ENCODE data around the gene PIK3R6.
A peak's percentile ranks its signal among the peaks of the same experiment; 100 is the strongest.
"Not testable (repeated sequence)": the region's sequence is repeated elsewhere in the genome, so short reads cannot be mapped to it uniquely, and the experiment has no call there.

Gene PIK3R6

DNA sequence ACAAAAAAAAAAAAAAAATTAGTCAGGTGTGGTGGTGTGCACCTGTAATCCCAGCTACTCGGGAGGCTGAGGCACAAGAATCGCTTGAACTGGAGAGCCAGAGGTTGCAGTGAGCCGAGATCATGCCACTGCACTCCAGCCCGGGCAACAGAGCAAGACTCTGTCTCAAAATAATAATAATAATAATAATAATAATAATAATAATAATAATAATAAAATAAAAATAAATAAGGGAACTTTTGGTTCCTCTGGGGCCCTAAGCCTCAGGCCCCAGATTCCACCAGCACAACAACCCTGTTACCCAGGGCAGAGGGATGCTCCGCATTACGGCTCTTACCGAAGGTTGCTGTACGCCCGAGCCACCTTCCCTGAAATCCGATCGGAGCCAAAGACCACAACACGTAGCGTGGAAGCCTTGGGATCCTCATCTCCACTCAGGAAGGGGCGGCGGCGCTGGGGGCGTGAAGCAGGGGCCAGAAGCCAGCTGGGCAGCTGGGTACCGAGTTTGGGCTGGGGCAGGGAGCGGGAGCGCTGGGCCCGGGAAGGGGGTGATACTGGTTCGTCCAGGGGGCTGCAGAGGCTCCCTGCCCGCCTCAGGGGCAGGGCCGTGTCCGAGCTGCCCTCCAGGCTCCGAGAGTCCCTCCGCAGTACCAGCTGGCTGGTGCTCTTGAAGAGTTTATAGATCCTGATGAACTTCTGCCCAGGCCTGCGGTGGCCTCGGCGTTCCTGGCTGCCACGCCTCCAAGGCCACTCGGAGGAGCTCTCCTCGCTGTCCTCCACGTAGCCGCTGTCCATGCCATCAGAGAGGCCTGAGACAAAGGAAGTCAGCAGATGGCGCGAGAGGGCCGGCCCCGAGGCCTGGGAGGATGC, 20.6 kb upstream of the PIK3R6 start:
- DNase-seq, result no peak
- Mint-ChIP-seq H3K4me3 (no peak overlapping the region), H3K9me3 (no peaks in the 10 kb centered on the region), H3K4me1 (ENCODE audit: low read depth) (peaks cover 13% of the 10 kb centered on the region), H3K36me3 (ENCODE audit: low read depth) (peaks cover 71% of the 10 kb centered on the region), H3K27ac (no peak overlapping the region), H3K27me3 (no peaks in the 10 kb centered on the region)

DNA sequence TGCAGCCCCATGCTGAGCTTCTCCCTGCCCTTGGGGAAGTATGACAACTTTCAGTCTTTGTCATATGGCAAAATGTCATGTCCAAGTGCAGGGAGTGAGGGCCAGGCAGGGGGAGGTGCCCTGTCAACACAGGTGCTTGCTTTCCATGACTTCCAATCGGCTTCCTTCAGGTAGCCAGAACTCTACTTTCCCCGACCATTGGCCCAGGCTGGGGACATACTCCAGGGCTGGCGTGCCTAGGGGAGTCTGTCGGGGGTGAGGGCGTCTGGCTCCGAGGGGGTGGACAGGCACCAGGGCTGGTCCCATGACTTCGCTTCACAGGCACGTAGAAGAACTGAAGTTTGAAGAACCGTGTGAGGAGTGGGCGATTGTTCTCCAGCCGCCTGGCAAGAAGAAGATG, 19.8 kb upstream of the PIK3R6 start:
- DNase-seq, result peak; percentile 27
- Mint-ChIP-seq H3K9me3 (no peaks in the 10 kb centered on the region), H3K36me3 (ENCODE audit: low read depth) (peaks cover 70% of the 10 kb centered on the region), H3K27me3 (no peaks in the 10 kb centered on the region), H3K4me1 (ENCODE audit: low read depth) (peaks cover 6% of the 10 kb centered on the region), H3K27ac (no peak overlapping the region), H3K4me3 (no peak overlapping the region)

DNA sequence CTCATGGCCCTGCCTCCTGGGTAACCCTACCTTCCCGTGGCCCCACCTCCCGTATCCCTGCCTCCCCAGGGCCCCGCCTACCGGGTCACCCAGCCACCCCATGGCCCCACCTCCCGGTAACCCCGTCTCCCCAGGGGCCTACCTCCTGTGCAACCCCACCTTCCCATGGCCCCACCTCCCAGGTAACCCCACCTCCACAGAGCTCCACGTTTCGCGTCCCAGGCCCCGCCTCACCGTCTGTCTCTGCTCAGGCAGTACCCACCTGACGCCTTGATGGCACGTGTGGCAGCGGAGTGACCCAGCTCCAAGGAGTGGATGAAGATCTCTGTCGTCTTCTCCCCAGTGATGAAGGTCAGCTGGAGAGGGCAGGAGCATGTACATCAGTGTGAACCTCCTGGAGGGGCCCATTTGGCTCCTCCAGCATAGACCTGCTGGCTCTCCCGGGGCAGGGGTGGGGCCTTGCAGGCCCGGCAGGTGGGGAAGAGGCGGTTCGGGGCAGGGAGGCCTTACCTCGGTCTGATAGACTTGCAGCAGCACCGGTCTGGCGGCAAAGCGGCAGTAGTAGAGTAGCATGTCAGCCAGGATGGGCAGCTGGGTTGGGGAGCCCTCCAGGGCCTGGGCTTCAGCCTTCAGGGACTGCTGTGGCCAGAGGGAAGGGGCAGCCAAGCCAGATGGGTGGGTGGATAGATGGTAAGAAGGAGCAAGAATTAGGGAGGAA, 18.7 kb upstream of the PIK3R6 start:
- Mint-ChIP-seq H3K4me1 (ENCODE audit: low read depth) (no peaks in the 10 kb centered on the region), H3K27ac (peak overlapping the region; percentile 38), H3K4me3 (no peak overlapping the region), H3K9me3 (no peaks in the 10 kb centered on the region), H3K27me3 (no peaks in the 10 kb centered on the region), H3K36me3 (ENCODE audit: low read depth) (peaks cover 73% of the 10 kb centered on the region)
- DNase-seq, result no peak

DNA sequence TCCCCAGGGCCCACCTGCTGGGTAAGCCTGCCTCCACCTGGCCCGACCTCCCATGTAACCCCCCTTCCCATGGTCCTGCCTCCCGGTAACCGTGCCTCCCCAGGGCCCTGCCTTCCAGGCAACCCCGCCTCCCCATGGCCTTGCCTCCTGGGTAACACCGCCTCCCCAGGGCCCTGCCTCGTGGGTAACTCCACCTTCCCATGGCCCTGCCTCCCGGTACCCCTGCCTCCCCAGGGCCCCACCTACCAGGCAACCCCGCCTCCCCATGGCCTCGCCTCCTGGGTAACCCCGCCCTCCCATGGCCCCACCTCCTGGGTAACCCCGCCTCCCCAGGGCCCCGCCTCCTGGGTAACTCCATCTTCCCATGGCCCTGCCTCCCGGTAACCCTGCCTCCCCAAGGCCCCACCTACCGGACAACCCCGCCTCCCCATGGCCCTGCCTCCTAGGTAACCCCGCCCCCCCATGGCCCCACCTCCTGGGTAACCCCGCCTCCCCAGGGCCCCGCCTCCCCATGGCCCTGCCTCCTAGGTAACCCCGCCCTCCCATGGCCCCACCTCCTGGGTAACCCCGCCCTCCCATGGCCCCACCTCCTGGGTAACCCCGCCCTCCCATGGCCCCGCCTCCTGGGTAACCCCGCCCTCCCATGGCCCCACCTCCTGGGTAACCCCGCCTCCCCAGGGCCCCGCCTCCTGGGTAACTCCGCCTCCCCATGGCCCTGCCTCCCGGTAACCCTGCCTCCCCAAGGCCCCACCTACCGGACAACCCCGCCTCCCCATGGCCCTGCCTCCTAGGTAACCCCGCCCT, 17.9 kb upstream of the PIK3R6 start:
- H3K27me3 Mint-ChIP-seq; H3K4me3 Mint-ChIP-seq; H3K27ac Mint-ChIP-seq; H3K9me3 Mint-ChIP-seq; H3K4me1 Mint-ChIP-seq (ENCODE audit: low read depth): not testable (repeated sequence)
- DNase-seq, result peak; percentile 56
- peaks cover 78% of the 10 kb centered on the region for H3K36me3 Mint-ChIP-seq (ENCODE audit: low read depth)

DNA sequence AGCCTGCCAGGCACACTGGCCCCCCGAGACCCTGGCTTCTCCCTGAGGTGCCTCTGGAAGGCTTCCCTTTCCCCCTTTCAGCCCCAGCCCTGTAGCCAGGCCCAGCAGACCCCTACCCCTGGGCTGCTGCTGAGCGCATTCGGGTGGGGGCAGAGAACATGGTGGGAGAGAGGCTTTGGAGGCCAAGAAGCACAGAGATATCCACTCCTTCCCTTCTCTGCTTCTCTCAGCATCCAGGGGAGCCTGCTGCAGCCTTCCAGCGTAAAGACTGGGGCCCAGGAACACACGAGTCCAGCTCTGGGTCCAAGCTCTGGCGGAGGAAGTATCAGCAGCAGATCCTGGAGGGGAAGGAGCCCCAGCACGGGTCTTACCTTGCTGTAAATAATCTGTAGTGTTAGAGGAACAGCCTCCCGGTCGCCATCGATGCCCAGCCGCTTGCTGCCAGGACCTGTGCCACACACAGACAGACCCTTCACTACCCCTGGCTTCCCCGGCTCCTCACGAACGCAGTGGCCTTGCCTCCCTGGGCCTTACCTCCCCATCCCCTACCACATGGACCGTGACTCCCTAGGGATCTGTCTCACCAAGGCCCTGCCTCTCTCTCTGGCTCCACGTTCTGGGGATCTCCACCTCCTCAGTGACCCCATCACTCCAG, 17.0 kb upstream of the PIK3R6 start:
- H3K27ac Mint-ChIP-seq, result peak overlapping the region; percentile 47
- no peaks in the 10 kb centered on the region for H3K27me3 Mint-ChIP-seq
- no peaks in the 10 kb centered on the region for H3K4me1 Mint-ChIP-seq (ENCODE audit: low read depth)
- peaks cover 77% of the 10 kb centered on the region for H3K36me3 Mint-ChIP-seq (ENCODE audit: low read depth)
- H3K9me3 Mint-ChIP-seq, result no peaks in the 10 kb centered on the region
- no peak overlapping the region for H3K4me3 Mint-ChIP-seq
- no peak for DNase-seq

DNA sequence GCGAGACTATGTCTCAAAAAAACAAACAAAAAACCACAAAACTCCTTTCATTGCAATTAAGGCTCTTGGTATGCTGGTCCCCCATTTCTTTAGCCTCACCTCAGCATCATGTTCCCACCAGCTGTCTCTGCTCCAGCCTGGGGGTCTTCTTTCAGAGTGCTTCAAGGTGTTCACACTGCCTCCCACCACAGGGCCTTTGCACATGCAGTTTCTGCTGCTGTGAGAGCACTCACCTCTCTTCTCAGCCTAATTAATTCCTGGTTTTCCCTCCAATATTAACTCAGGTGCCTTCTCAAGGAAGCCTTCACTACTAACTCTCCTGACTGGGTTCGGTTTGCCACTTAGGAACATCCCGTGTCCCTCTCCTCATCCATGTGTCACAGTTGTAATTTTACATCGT, 15.9 kb upstream of the PIK3R6 start:
- no peaks in the 10 kb centered on the region for H3K9me3 Mint-ChIP-seq
- no peaks in the 10 kb centered on the region for H3K4me1 Mint-ChIP-seq (ENCODE audit: low read depth)
- H3K36me3 Mint-ChIP-seq (ENCODE audit: low read depth), result peaks cover 79% of the 10 kb centered on the region
- no peak overlapping the region for H3K4me3 Mint-ChIP-seq
- DNase-seq, result peak; percentile 20
- peak overlapping the region; percentile 6 for H3K27ac Mint-ChIP-seq
- no peaks in the 10 kb centered on the region for H3K27me3 Mint-ChIP-seq

DNA sequence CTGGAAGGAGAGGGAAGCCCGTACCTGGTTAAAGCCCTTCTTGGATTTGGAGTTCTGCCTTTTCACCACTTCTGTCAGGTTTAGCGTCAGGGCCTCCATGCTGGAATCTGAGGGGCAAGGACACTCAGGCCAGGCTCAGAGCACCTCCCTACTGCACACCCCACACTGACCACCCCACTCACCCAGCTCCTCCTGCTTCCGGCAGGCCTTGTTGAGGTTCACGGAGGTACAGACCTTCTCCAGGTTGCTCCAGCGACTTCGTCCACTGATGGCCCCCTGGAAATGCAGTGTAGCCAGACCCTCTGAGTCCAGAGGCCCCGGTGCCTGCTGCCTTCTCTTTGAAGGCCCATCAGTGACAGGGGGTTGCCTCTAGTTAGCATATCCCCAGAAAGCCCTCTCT, 14.1 kb upstream of the PIK3R6 start:
- peaks cover 79% of the 10 kb centered on the region for H3K36me3 Mint-ChIP-seq (ENCODE audit: low read depth)
- H3K27ac Mint-ChIP-seq, result no peak overlapping the region
- H3K27me3 Mint-ChIP-seq, result no peaks in the 10 kb centered on the region
- H3K4me3 Mint-ChIP-seq, result no peak overlapping the region
- H3K9me3 Mint-ChIP-seq, result no peaks in the 10 kb centered on the region
- H3K4me1 Mint-ChIP-seq (ENCODE audit: low read depth), result no peaks in the 10 kb centered on the region
- no peak for DNase-seq

DNA sequence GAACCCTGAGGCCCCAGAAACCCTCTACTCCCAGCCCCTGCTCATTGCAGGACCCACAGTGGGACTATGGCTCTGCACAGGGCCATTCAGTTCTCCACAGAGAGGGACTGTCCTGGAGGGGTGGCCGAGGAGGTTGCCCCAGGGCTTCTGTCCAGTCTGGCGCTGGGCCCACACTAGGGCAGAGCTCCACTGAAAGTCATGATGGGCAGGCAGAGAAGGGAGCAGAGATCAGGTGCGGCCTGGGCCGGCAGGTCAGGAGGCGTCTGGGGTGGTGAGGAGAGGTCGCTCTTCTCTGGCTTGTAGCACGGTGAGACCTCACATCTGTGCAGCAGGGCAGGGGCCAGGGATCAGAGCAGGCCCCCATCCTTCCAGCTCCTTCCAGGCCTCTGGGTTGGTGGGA, 13.0 kb upstream of the PIK3R6 start:
- Mint-ChIP-seq H3K4me3 (no peak overlapping the region), H3K27ac (no peak overlapping the region), H3K36me3 (ENCODE audit: low read depth) (peaks cover 70% of the 10 kb centered on the region)

DNA sequence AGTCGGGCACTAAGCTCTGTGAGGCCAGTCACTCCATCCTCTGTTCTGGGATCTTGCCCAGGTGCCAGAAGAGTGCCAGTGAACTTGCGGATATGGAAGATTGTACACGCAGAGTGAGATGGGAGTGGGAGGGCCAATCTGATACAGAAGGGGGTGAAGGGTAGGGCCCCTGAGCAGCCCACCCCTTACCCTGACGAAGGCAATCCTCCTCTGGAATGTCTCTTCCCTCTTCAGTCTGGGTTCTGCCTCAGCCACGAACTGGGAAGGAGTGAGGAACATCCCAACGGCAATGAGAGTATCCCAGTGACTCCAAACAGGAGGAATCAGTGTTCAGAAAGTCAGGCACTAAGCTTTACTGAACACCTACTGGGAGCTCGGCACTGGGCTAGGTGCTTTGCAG, 11.9 kb upstream of the PIK3R6 start:
- no peak for DNase-seq
- no peak overlapping the region for H3K4me3 Mint-ChIP-seq
- no peaks in the 10 kb centered on the region for H3K27me3 Mint-ChIP-seq
- H3K9me3 Mint-ChIP-seq, result no peaks in the 10 kb centered on the region
- peaks cover 67% of the 10 kb centered on the region for H3K36me3 Mint-ChIP-seq (ENCODE audit: low read depth)
- peak overlapping the region; percentile 27 for H3K27ac Mint-ChIP-seq
- no peaks in the 10 kb centered on the region for H3K4me1 Mint-ChIP-seq (ENCODE audit: low read depth)

More for the DNA sequence above, 13.0 kb upstream of the PIK3R6 start:
- H3K27me3 Mint-ChIP-seq, result no peaks in the 10 kb centered on the region
- H3K9me3 Mint-ChIP-seq, result no peaks in the 10 kb centered on the region
- no peaks in the 10 kb centered on the region for H3K4me1 Mint-ChIP-seq (ENCODE audit: low read depth)
- no peak for DNase-seq

DNA sequence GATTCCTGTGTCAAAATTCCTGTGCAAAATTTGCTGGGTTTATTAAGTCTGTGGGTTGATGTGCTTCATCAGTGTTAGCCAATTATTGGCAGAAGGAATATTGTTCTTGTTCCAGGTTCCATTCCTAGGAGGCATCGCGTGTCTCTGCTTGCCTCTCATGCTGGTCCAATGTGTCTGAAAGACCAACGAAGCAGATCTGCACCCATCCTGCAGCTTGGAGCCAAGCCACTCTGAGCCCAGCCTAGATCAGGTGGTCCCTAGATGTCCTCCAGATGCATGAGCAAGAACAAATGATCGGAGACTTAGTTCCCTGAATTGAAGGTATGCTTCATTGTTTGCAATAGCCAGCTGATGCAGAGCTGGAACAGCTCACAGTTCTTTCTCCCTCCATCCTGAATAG, 10.5 kb upstream of the PIK3R6 start:
- Mint-ChIP-seq H3K9me3 (no peaks in the 10 kb centered on the region), H3K27me3 (no peaks in the 10 kb centered on the region), H3K27ac (peak overlapping the region; percentile 22), H3K4me3 (no peak overlapping the region), H3K36me3 (ENCODE audit: low read depth) (peaks cover 55% of the 10 kb centered on the region), H3K4me1 (ENCODE audit: low read depth) (no peaks in the 10 kb centered on the region)
- no peak for DNase-seq

DNA sequence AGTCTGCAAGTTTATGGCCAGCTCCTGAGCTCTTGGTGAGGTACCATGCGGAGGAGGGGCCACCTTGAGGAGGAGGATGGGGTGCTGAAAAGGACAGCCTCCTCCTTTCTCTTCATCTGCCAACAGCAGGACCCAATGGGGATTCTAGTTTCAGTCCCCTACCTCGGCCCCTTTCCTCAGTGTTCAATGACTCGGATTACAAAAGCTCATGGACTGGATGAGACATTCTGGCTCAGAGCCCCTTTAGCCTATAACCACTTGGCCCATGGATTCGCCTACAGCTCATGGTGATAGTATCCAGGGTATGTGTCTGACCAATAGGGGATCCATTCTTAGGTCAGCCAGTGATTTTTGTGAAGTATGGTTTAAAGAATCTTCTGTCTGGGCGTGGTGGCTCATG, 8.5 kb upstream of the PIK3R6 start:
- Mint-ChIP-seq H3K9me3 (no peaks in the 10 kb centered on the region), H3K27ac (no peak overlapping the region), H3K4me1 (ENCODE audit: low read depth) (no peaks in the 10 kb centered on the region), H3K36me3 (ENCODE audit: low read depth) (peaks cover 35% of the 10 kb centered on the region), H3K27me3 (no peaks in the 10 kb centered on the region), H3K4me3 (no peak overlapping the region)
- DNase-seq, result no peak

DNA sequence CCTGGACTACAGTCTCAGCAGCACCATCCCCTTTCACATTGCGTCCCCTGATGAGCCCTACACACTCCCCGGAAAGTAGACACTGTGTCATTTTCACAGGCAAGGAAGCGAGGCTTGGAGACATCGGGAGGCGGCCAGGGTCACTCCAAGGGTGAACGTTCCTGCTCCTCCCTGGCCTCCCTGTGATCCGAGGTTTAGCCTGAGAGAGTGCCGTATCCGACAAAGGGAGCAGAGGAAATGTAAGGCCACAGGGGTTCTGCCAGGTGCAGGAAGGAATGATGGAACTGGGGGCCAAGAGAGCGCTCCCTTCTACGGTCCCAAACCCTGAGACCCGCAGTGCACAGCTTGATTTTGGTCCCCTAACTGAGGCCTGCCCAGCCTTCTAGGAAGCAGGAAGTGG, 8.0 kb upstream of the PIK3R6 start:
- H3K36me3 Mint-ChIP-seq (ENCODE audit: low read depth), result peaks cover 30% of the 10 kb centered on the region
- peak; percentile 8 for DNase-seq
- H3K4me1 Mint-ChIP-seq (ENCODE audit: low read depth), result no peaks in the 10 kb centered on the region
- H3K27me3 Mint-ChIP-seq, result no peaks in the 10 kb centered on the region
- H3K4me3 Mint-ChIP-seq, result no peak overlapping the region
- no peaks in the 10 kb centered on the region for H3K9me3 Mint-ChIP-seq
- no peak overlapping the region for H3K27ac Mint-ChIP-seq

DNA sequence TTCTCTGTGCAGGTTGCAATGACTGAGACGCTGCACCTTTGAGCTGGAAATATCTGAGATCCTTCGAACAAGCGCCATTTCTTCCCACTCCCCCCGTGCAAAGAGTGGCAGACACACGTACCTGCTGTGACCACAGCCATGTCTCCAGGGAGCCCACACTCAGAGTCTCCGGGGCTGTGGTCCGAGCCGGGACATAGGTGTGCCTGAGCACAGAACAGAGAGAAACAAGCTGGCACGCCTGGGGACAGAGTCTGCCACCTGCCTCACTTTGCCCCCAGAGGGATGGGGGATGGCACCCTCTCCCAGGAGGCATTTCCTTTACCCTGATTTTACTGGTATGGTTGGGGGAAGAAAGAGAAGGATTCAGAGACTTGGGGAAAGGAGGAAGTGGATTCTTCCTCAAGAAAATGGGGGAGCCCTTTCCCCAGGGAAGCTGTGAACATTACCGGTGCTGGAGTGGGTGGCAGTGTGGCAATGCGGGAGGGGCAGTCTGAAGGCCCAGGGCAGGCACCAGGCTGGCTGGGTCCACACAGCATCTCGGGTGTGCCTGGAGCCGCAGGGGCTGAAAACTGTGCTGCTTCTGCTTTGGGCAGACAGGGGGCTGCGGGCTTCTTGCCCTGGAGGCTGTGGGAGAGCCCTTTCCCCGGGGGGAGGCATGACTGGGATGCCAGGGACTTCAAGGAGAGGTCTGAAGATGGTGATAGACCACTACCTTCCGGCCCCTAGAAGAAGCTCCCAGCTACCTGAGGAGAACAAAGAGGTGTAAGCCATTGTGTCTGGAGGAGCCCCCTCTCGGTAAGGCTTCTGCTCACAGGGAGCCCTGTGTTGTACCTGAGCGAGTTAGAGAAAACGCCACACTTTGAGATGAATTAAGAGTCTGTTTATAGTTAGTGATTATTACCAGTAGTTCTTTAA, 6.6 kb upstream of the PIK3R6 start:
- H3K4me1 Mint-ChIP-seq (ENCODE audit: low read depth), result peaks cover 2% of the 10 kb centered on the region
- H3K9me3 Mint-ChIP-seq, result no peaks in the 10 kb centered on the region
- H3K27ac Mint-ChIP-seq, result no peak overlapping the region
- H3K27me3 Mint-ChIP-seq, result no peaks in the 10 kb centered on the region
- DNase-seq, result no peak
- peaks cover 18% of the 10 kb centered on the region for H3K36me3 Mint-ChIP-seq (ENCODE audit: low read depth)
- H3K4me3 Mint-ChIP-seq, result no peak overlapping the region

Data from activated T-cell treated with anti-CD3 and anti-CD28 coated beads, Interleukin-2, amount 50 U/mL, for 24 hours (primary cell).